Brain microvascular endothelial cell (primary cell): ENCODE data around the gene SNTG2.

ENCODE experiments used
- DNase-seq: peaks from one replicate; pipeline ENCODE4 v3.0.0-alpha.2; 2020
- H3K27ac ChIP-seq: fragments of 250-450 bp; sonication (Bioruptor Pico); 2 replicates; pipeline ENCODE4 v1.5.1; 2020; ENCODE audit warnings: mild to moderate bottlenecking, moderate library complexity
- H3K27me3 ChIP-seq: fragments of 250-450 bp; sonication (Bioruptor Pico); replicated peaks from 2 replicates; pipeline ENCODE4 v1.5.1; 2020; ENCODE audit warnings: mild to moderate bottlenecking
- H3K36me3 ChIP-seq: fragments of 250-450 bp; sonication (Bioruptor Pico); replicated peaks from 2 replicates; pipeline ENCODE4 v1.5.1; 2020; ENCODE audit warnings: mild to moderate bottlenecking
- H3K4me3 ChIP-seq: 2 replicates; pipeline ENCODE4 v1.5.1; 2011; ENCODE audit warnings: low read depth, mild to moderate bottlenecking, control low read depth, low read length, moderate library complexity
- CTCF ChIP-seq: IDR thresholded peaks from 2 replicates; pipeline ENCODE4 v1.5.1; 2011; ENCODE audit warnings: low read depth, mild to moderate bottlenecking, moderate library complexity, low read length, control low read depth, inconsistent platforms; ENCODE audit errors: missing control alignments
- in situ Hi-C: cut with HindIII; loops from 2 replicates; pipeline ENCODE4 v1.10.0; 2017; ENCODE audit warnings: low sequenced_read_pairs, low pct_ligation_motif_present

SNTG2 gene

GRCh38 chr2:1136067-1136466 lies 185.4 kb downstream of the SNTG2 start:
- Histone ChIP-seq H3K27me3 (no peaks in the 10 kb centered on the region), H3K27ac (no peak overlapping the region), H3K36me3 (no peaks in the 10 kb centered on the region), H3K4me3 (no peak overlapping the region)
- DNase-seq, result no peak
- in situ Hi-C loops, result no loop called here
- TF ChIP-seq CTCF, result peak; percentile 69

GRCh38 chr2:1136846-1137245 lies 186.2 kb downstream of the SNTG2 start:
- DNase-seq, result no peak
- H3K36me3 ChIP-seq, result no peaks in the 10 kb centered on the region
- no peak for TF ChIP-seq CTCF
- H3K27ac ChIP-seq, result no peak overlapping the region
- no peak overlapping the region for H3K4me3 ChIP-seq
- in situ Hi-C loops, result no loop called here
- H3K27me3 ChIP-seq, result no peaks in the 10 kb centered on the region

DNA sequence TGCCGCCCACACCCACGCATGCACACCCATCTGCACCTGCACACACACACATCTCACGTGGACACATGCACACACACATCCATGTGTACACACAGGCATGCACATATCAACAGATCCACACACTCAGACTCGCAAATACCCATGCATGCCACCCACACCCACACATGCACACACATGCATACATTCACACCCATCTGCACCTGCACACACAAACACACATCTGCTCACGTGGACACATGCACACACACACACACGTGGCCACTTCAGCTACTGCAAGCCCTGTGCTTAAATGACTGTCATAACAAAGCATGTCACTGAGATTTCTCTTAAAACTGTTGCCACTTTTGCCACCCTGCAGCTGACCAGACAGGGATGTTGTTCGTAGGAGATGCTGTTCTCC lies 186.6 kb downstream of the SNTG2 start:
- no peak for DNase-seq
- in situ Hi-C loops, result no loop called here
- no peaks in the 10 kb centered on the region for H3K36me3 ChIP-seq

DNA sequence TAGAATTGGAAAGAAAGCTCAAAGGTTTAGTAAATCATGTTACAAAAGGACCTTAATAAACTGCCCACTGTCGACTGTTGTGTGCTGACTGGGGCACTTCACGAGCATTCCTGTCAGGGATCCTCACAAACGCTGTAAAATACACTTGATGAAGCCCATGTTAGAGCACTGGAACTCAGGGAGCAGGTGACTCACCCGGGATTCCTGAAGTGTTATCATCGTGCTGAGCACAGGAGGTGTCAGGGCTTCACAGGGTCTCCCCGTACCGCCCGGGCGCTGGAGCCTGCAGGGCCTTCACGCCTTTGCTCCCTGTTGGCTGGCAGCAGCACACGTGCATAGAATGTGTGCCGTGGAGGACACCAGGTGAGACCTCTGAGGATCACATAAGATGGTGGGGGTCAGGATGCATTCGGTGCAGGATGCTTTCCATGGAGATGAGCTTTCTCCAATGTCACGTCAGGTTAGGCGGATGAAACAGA lies 187.3 kb downstream of the SNTG2 start:
- no peak overlapping the region for H3K27ac ChIP-seq
- no peak for DNase-seq
- H3K27me3 ChIP-seq, result no peaks in the 10 kb centered on the region
- no peak for TF ChIP-seq CTCF
- H3K36me3 ChIP-seq, result no peaks in the 10 kb centered on the region
- in situ Hi-C loops, result no loop called here
- H3K4me3 ChIP-seq, result no peak overlapping the region

More for the DNA sequence above, 186.6 kb downstream of the SNTG2 start:
- H3K4me3 ChIP-seq, result no peak overlapping the region
- H3K27me3 ChIP-seq, result no peaks in the 10 kb centered on the region
- no peak for TF ChIP-seq CTCF
- no peak overlapping the region for H3K27ac ChIP-seq

GRCh38 chr2:1140389-1141003 lies 189.8 kb downstream of the SNTG2 start:
- no peak for DNase-seq
- Histone ChIP-seq H3K4me3 (no peak overlapping the region), H3K27ac (no peak overlapping the region), H3K27me3 (no peaks in the 10 kb centered on the region), H3K36me3 (no peaks in the 10 kb centered on the region)
- TF ChIP-seq CTCF, result peak; percentile 97
- in situ Hi-C loops, result no loop called here

DNA sequence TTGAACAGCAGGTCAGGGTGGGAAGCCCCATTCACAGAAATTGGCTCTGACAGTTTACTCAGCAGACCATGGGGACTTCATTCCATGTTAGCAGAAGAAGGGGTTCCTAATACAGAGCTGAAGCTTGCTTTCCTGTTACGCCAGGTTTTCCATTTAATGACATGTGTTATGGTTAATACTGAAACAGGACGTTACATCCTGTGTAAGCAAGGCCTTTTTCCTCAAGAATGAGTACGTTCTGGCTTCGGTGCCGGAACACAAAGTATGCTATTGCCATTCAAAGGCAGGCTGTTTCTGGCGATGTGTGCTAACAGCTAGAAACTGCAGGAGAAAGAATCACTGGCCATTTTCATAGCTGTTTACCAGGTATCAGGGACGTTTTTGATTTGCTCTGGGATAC lies 190.4 kb downstream of the SNTG2 start:
- TF ChIP-seq CTCF, result no peak
- DNase-seq, result no peak
- Histone ChIP-seq H3K4me3 (no peak overlapping the region), H3K27me3 (no peaks in the 10 kb centered on the region), H3K27ac (no peak overlapping the region), H3K36me3 (no peaks in the 10 kb centered on the region)
- in situ Hi-C loops, result no loop called here
